ENCODE results near the gene SOX12.

SOX12 gene

GRCh38 chr20:325045-325888 is at the start of gene SOX12:
TSS of gene SOX12 (plus strand) at chr20:325552. CDS start at chr20:325925, 373 bp downstream.
- DNase-seq (ENCODE audit: low spot score) = peak; percentile 94

GRCh38 chr20:275791-276190 is 49.6 kb upstream of the SOX12 start:
- no peak for DNase-seq (ENCODE audit: low spot score)

GRCh38 chr20:276620-277495 is 48.5 kb upstream of the SOX12 start:
- DNase-seq (ENCODE audit: low spot score) = no peak

GRCh38 chr20:277496-277781 is 47.9 kb upstream of the SOX12 start:
- DNase-seq (ENCODE audit: low spot score) = no peak

GRCh38 chr20:278181-278580 is 47.2 kb upstream of the SOX12 start:
- DNase-seq (ENCODE audit: low spot score) = no peak

- peak; percentile 61 for DNase-seq (ENCODE audit: low spot score)
Measured at GRCh38 chr20:278607-279571, 46.5 kb upstream of the SOX12 start.

- DNase-seq (ENCODE audit: low spot score) = no peak
Measured at GRCh38 chr20:284172-284571, 41.2 kb upstream of the SOX12 start.

- DNase-seq (ENCODE audit: low spot score) = no peak
Measured at GRCh38 chr20:286508-286907, 38.8 kb upstream of the SOX12 start.

GRCh38 chr20:288956-289692 is 36.2 kb upstream of the SOX12 start:
- DNase-seq (ENCODE audit: low spot score) = no peak

- no peak for DNase-seq (ENCODE audit: low spot score)
Measured at GRCh38 chr20:289693-290083, 35.7 kb upstream of the SOX12 start.

GRCh38 chr20:290084-290831 is 35.1 kb upstream of the SOX12 start, which contains the start of gene C20orf96:
TSS of gene C20orf96 (minus strand) at chr20:290750. CDS start at chr20:290610, 140 bp downstream.
- peak; percentile 87 for DNase-seq (ENCODE audit: low spot score)

GRCh38 chr20:294602-295001 is 30.8 kb upstream of the SOX12 start:
- no peak for DNase-seq (ENCODE audit: low spot score)

GRCh38 chr20:295804-296203 is 29.5 kb upstream of the SOX12 start:
- DNase-seq (ENCODE audit: low spot score) = no peak

- DNase-seq (ENCODE audit: low spot score) = peak; percentile 79
Measured at GRCh38 chr20:297098-297924, 28.0 kb upstream of the SOX12 start, which contains the start of gene ZCCHC3. TSS of gene ZCCHC3 (plus strand) at chr20:297570. CDS start at chr20:297587, 17 bp downstream.

- peak; percentile 32 for DNase-seq (ENCODE audit: low spot score)
Measured at GRCh38 chr20:297925-298775, 27.2 kb upstream of the SOX12 start.

- peak; percentile 10 for DNase-seq (ENCODE audit: low spot score)
Measured at GRCh38 chr20:298776-299391, 26.5 kb upstream of the SOX12 start.

GRCh38 chr20:300345-300990 is 24.9 kb upstream of the SOX12 start:
- DNase-seq (ENCODE audit: low spot score) = no peak
